IMR-90 (cell line): ENCODE results near the gene HSP90B1. TPM values are rescaled to one million over a fixed set of nuclear protein-coding genes. Genes with fewer than 3 reads are reported as not detected.
A peak's percentile ranks its signal among the peaks of the same experiment; 100 is the strongest.

Experiments
- ATAC-seq: fragments of 200-7000 bp; cut with Tn5 transposase; 2 replicates; pipeline ENCODE4 v1.9.1; 2020; ENCODE audit warnings: low read depth, mild to moderate bottlenecking, moderate library complexity
- BruUV-seq: library from RNA; stranded (reverse); fragments of 400-500 nt; replicated peaks from 2 replicates; lab custom pipeline; 2021; lab: Mats Ljungman, UMichigan
- CTCF ChIA-PET: fragments of 300-600 bp; formaldehyde crosslinking; extraction: SDS; loops from one replicate; lab custom pipeline; 2021; ENCODE audit warnings: antibody characterized with exemption; lab: Yijun Ruan, JAX
- POLR2A ChIA-PET: fragments of 300-600 bp; sonication (Branson Sonifier 250); formaldehyde crosslinking; loops from one replicate; lab custom pipeline; 2022; ENCODE audit warnings: antibody characterized with exemption; ENCODE audit not compliant: unreplicated experiment; lab: Charles Lee
- DNase-seq: peaks from one replicate; pipeline ENCODE4 v3.0.0; 2013
- H2AFZ ChIP-seq: replicated peaks from 2 replicates; pipeline ENCODE3; 2013; ENCODE audit warnings: low read length, mild to moderate bottlenecking; ENCODE audit not compliant: poor library complexity
- H2AK5ac ChIP-seq: 2 replicates; pipeline ENCODE4 v1.6.1; 2013; ENCODE audit warnings: low read depth, low read length, inconsistent platforms
- H2AK9ac ChIP-seq: replicated peaks from 2 replicates; pipeline ENCODE3; 2013; ENCODE audit warnings: mild to moderate bottlenecking, low read depth, low read length, moderate library complexity; ENCODE audit not compliant: poor library complexity
- H2BK120ac ChIP-seq: 2 replicates; pipeline ENCODE4 v1.6.1; 2013; ENCODE audit warnings: low read depth, low read length, inconsistent platforms
- H2BK15ac ChIP-seq: 3 replicates; pipeline ENCODE4 v1.6.1; 2013; ENCODE audit warnings: low read depth, low read length, inconsistent platforms
- H2BK20ac ChIP-seq: 2 replicates; pipeline ENCODE4 v1.6.1; 2013; ENCODE audit warnings: low read depth, mild to moderate bottlenecking, inconsistent platforms, low read length, moderate library complexity
- H2BK5ac ChIP-seq: 2 replicates; pipeline ENCODE4 v1.6.1; 2013; ENCODE audit warnings: mild to moderate bottlenecking, low read depth, low read length, inconsistent platforms; ENCODE audit not compliant: poor library complexity, severe bottlenecking
- H3K14ac ChIP-seq: replicated peaks from 2 replicates; pipeline ENCODE4 v1.6.1; 2013; ENCODE audit warnings: low read depth, low read length, inconsistent platforms
- H3K18ac ChIP-seq: 2 replicates; pipeline ENCODE4 v1.6.1; 2013; ENCODE audit warnings: low read depth, low read length, control low read depth
- H3K23ac ChIP-seq: 2 replicates; pipeline ENCODE4 v1.6.1; 2013; ENCODE audit warnings: low read depth, low read length, inconsistent platforms
- H3K27ac ChIP-seq: 2 replicates; pipeline ENCODE4 v1.5.1; 2013; ENCODE audit warnings: mild to moderate bottlenecking, control low read depth, low read length; ENCODE audit not compliant: insufficient read depth
- H3K27me3 ChIP-seq: 2 replicates; pipeline ENCODE4 v1.6.1; 2013; ENCODE audit warnings: low read length; ENCODE audit not compliant: control insufficient read depth, insufficient read depth
- H3K36me3 ChIP-seq: 2 replicates; pipeline ENCODE4 v1.6.1; 2013; ENCODE audit warnings: low read length, mixed read lengths; ENCODE audit not compliant: control insufficient read depth, insufficient read depth
- H3K4ac ChIP-seq: 2 replicates; pipeline ENCODE4 v1.6.1; 2013; ENCODE audit warnings: low read depth, low read length, inconsistent platforms
- H3K4me1 ChIP-seq: 2 replicates; pipeline ENCODE4 v1.6.1; 2013; ENCODE audit warnings: low read length, mixed read lengths; ENCODE audit not compliant: control insufficient read depth, insufficient read depth
- H3K4me2 ChIP-seq: 2 replicates; pipeline ENCODE4 v1.6.1; 2013; ENCODE audit warnings: low read depth, mild to moderate bottlenecking, control low read depth, low read length, moderate library complexity
- H3K4me3 ChIP-seq: 2 replicates; pipeline ENCODE4 v1.5.1; 2013; ENCODE audit warnings: low read depth, mild to moderate bottlenecking, control low read depth, low read length, moderate library complexity; ENCODE audit not compliant: insufficient read depth
- H3K56ac ChIP-seq: 2 replicates; pipeline ENCODE4 v1.6.1; 2013; ENCODE audit warnings: low read length, inconsistent platforms; ENCODE audit not compliant: insufficient read depth; ENCODE audit errors: extremely low read depth
- H3K79me1 ChIP-seq, 2 experiments: 2 replicates each; pipeline ENCODE4 v1.6.1; 2013; ENCODE audit warnings: low read length in 2 of 2, inconsistent platforms in 1 of 2, low read depth in 1 of 2
- H3K9ac ChIP-seq: 2 replicates; pipeline ENCODE4 v1.6.1; 2013; ENCODE audit warnings: low read depth, low read length, control low read depth
- H3K9me1 ChIP-seq: 2 replicates; pipeline ENCODE4 v1.6.1; 2013; ENCODE audit warnings: low read length, inconsistent platforms; ENCODE audit not compliant: insufficient read depth
- H3K9me3 ChIP-seq: 2 replicates; pipeline ENCODE4 v1.6.1; 2013; ENCODE audit warnings: low read length; ENCODE audit not compliant: control insufficient read depth, insufficient read depth
- H4K20me1 ChIP-seq: 2 replicates; pipeline ENCODE4 v1.6.1; 2013; ENCODE audit warnings: low read length, inconsistent platforms; ENCODE audit not compliant: insufficient read depth
- H4K5ac ChIP-seq: 2 replicates; pipeline ENCODE4 v1.6.1; 2013; ENCODE audit warnings: mild to moderate bottlenecking, low read depth, low read length, control low read depth
- H4K8ac ChIP-seq, 2 experiments: 2 replicates each; pipeline ENCODE4 v1.6.1; 2013; ENCODE audit warnings: low read depth in 2 of 2, low read length in 2 of 2, control low read depth in 1 of 2, inconsistent platforms in 1 of 2
- H4K91ac ChIP-seq: 2 replicates; pipeline ENCODE4 v1.6.1; 2013; ENCODE audit warnings: low read depth, low read length, inconsistent platforms; ENCODE audit not compliant: insufficient read depth
- BHLHE40 ChIP-seq: fragments of 150-350 bp; IDR thresholded peaks from 2 replicates; pipeline ENCODE4 v1.6.1; 2016; ENCODE audit warnings: mild to moderate bottlenecking, low read depth, low read length
- CHD1 ChIP-seq: IDR thresholded peaks from 2 replicates; pipeline ENCODE4 v1.6.1; 2012; ENCODE audit warnings: low read depth, low read length, improper control_type of control experiment
- FOS ChIP-seq: fragments of 150-350 bp; IDR thresholded peaks from 2 replicates; pipeline ENCODE4 v1.6.1; 2016; ENCODE audit warnings: low read depth, low read length
- MAFK ChIP-seq: IDR thresholded peaks from 2 replicates; pipeline ENCODE4 v1.6.1; 2012; ENCODE audit warnings: low read depth, low read length, improper control_type of control experiment
- MAZ ChIP-seq: IDR thresholded peaks from 2 replicates; pipeline ENCODE4 v1.6.1; 2012; ENCODE audit warnings: low read depth, mild to moderate bottlenecking, low read length, improper control_type of control experiment, moderate library complexity, borderline replicate concordance
- NFE2L2 ChIP-seq: fragments of 150-350 bp; IDR thresholded peaks from 2 replicates; pipeline ENCODE4 v1.6.1; 2016; ENCODE audit warnings: low read depth, mild to moderate bottlenecking, low read length
- POLR2A ChIP-seq: IDR thresholded peaks from 2 replicates; pipeline ENCODE4 v1.6.1; 2012; ENCODE audit warnings: mild to moderate bottlenecking, low read depth, low read length
- RCOR1 ChIP-seq: IDR thresholded peaks from 2 replicates; pipeline ENCODE4 v1.6.1; 2012; ENCODE audit warnings: mild to moderate bottlenecking, low read length, improper control_type of control experiment; ENCODE audit not compliant: insufficient replicate concordance
- SMC3 ChIP-seq: fragments of 150-350 bp; IDR thresholded peaks from 2 replicates; pipeline ENCODE4 v1.6.1; 2016; ENCODE audit warnings: low read depth, mild to moderate bottlenecking, antibody characterized with exemption, low read length, moderate library complexity
- dilution Hi-C: fragments of 300-500 bp; cut with HindIII; formaldehyde crosslinking; loops from one replicate; pipeline ENCODE4 v1.14.3; 2018; ENCODE audit warnings: low sequenced_read_pairs; ENCODE audit not compliant: unreplicated experiment
- in situ Hi-C: fragments of 300-500 bp; cut with MboI; formaldehyde crosslinking; loops from 3 replicates; pipeline ENCODE4 v1.14.3; 2019; ENCODE audit warnings: low sequenced_read_pairs, inconsistent platforms, mixed read lengths
- intact Hi-C: fragments of 100-400 bp; cut with micrococcal nuclease; formaldehyde crosslinking; loops from 2 replicates; pipeline ENCODE4 v1.10.0; 2022
- polyA plus RNA-seq, 3 experiments: library from polyadenylated mRNA; depleted of rRNA; stranded (reverse); fragments of >200 nt; gene quantifications; 2 replicates each; pipeline ENCODE4 v1.2.3, GENCODE V29; 2012; ENCODE audit warnings: low replicate concordance in 1 of 3
- total RNA-seq: library from RNA; depleted of rRNA; stranded (reverse); fragments of >200 nt; gene quantifications from 2 replicates; pipeline ENCODE4 v1.2.3, GENCODE V29; 2012
- TF ChIP-seq, protein P1 (sequence below): fragments of 150-350 bp; IDR thresholded peaks from 2 replicates; pipeline ENCODE4 v1.6.1; 2017; ENCODE audit warnings: mild to moderate bottlenecking, antibody characterized with exemption, low read length, low read depth
- TF ChIP-seq, protein P2 (sequence below): conservative IDR thresholded peaks from 2 replicates; pipeline ENCODE4 v1.5.1; 2012; ENCODE audit warnings: mild to moderate bottlenecking, low read depth, low read length, improper control_type of control experiment
- TF ChIP-seq, protein P3 (sequence below): fragments of 150-350 bp; IDR thresholded peaks from 2 replicates; pipeline ENCODE4 v1.6.1; 2016; ENCODE audit warnings: low read depth, mild to moderate bottlenecking, low read length, moderate library complexity, borderline replicate concordance

The HSP90B1 gene
- total and polyA plus RNA-seq, 2 of the 4 experiments (the other 2 are of a cell fraction): 398 to 765 TPM

DNA sequence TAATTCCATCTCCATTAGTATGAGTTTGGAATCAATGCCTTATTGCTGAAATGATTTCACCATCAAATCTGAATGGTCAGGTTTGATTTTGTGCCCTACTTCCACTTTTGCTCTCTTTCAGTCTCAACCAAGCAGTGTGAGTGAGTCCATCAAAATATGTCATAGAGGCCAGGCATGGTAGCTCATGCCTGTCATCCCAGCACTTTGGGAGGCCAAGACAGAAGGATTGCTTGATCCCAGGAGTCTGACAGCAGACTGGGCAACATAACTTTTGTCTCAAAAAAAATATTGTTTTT lies 22.0 kb upstream of the HSP90B1 start:
- Histone ChIP-seq H3K56ac (no peak overlapping the region), H4K5ac (peak overlapping the region; percentile 70; the same call in 1 of the 2 replicates), H2AK9ac (no peak overlapping the region), H3K9me1 (peaks cover 8% of the 10 kb centered on the region), H3K4me1 (peaks cover 15% of the 10 kb centered on the region), H3K9ac (no peak overlapping the region), H3K36me3 (no peaks in the 10 kb centered on the region), H4K91ac (peak overlapping the region; percentile 67; the same call in 1 of the 2 replicates), H3K27ac (no peak overlapping the region), H2BK20ac (peak overlapping the region; percentile 86), H3K4ac (peak overlapping the region; percentile 75), H2BK120ac (peak overlapping the region; percentile 91), H3K4me2 (no peak overlapping the region), H3K18ac (peak overlapping the region; percentile 65; the same call in 1 of the 2 replicates), H3K9me3 (no peaks in the 10 kb centered on the region), H4K8ac (peak overlapping the region in 1 of 2 experiments; percentile 71; a peak in 2 of 4 replicates), H3K79me1 (no peaks in the 10 kb centered on the region), H2BK15ac (peak overlapping the region; percentile 88; the same call in 1 of the 3 replicates), H2BK5ac (peak overlapping the region; percentile 58), H3K4me3 (no peak overlapping the region), H2AFZ (no peak overlapping the region), H3K14ac (peak overlapping the region; percentile 23; the same call in 1 of the 2 replicates), H3K23ac (no peak overlapping the region), H4K20me1 (no peaks in the 10 kb centered on the region), H3K27me3 (no peaks in the 10 kb centered on the region), H2AK5ac (peak overlapping the region; percentile 65; the same call in 1 of the 2 replicates)
- dilution Hi-C loops (no loop called here), intact Hi-C loops (loop anchor here (2.0 kb wide), 1 partner anchor 21 kb away; no protein-coding TSS in a partner anchor), in situ Hi-C loops (no loop called here)
- no peak for TF ChIP-seq POLR2A
- TF ChIP-seq MAFK: no peak
- no peak for TF ChIP-seq CHD1
- TF ChIP-seq, protein P1, sequence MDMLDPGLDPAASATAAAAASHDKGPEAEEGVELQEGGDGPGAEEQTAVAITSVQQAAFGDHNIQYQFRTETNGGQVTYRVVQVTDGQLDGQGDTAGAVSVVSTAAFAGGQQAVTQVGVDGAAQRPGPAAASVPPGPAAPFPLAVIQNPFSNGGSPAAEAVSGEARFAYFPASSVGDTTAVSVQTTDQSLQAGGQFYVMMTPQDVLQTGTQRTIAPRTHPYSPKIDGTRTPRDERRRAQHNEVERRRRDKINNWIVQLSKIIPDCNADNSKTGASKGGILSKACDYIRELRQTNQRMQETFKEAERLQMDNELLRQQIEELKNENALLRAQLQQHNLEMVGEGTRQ: no peak
- TF ChIP-seq, protein P2, sequence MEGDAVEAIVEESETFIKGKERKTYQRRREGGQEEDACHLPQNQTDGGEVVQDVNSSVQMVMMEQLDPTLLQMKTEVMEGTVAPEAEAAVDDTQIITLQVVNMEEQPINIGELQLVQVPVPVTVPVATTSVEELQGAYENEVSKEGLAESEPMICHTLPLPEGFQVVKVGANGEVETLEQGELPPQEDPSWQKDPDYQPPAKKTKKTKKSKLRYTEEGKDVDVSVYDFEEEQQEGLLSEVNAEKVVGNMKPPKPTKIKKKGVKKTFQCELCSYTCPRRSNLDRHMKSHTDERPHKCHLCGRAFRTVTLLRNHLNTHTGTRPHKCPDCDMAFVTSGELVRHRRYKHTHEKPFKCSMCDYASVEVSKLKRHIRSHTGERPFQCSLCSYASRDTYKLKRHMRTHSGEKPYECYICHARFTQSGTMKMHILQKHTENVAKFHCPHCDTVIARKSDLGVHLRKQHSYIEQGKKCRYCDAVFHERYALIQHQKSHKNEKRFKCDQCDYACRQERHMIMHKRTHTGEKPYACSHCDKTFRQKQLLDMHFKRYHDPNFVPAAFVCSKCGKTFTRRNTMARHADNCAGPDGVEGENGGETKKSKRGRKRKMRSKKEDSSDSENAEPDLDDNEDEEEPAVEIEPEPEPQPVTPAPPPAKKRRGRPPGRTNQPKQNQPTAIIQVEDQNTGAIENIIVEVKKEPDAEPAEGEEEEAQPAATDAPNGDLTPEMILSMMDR: no peak
- no peak for TF ChIP-seq MAZ
- TF ChIP-seq RCOR1: no peak
- no peak for TF ChIP-seq SMC3
- TF ChIP-seq, protein P3, sequence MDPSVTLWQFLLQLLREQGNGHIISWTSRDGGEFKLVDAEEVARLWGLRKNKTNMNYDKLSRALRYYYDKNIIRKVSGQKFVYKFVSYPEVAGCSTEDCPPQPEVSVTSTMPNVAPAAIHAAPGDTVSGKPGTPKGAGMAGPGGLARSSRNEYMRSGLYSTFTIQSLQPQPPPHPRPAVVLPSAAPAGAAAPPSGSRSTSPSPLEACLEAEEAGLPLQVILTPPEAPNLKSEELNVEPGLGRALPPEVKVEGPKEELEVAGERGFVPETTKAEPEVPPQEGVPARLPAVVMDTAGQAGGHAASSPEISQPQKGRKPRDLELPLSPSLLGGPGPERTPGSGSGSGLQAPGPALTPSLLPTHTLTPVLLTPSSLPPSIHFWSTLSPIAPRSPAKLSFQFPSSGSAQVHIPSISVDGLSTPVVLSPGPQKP: no peak
- TF ChIP-seq FOS: no peak
- no peak for TF ChIP-seq NFE2L2
- no peak for TF ChIP-seq BHLHE40
- DNase-seq (no peak), ATAC-seq (no peak)
- POLR2A ChIA-PET: no interaction called here
- CTCF ChIA-PET: no interaction called here
- no TSS peak for BruUV-seq
